Immature natural killer cell (primary cell): ENCODE results near the gene FAM184B. TPM values are rescaled to one million over a fixed set of nuclear protein-coding genes. Genes with fewer than 3 reads are reported as not detected.

Source experiments
- DNase-seq, 3 donors: peaks; one replicate each; pipeline ENCODE4 v3.0.0; 2022; ENCODE audit warnings: mixed read lengths in 1 of 3
- H3K27ac Mint-ChIP-seq, 6 donors: one replicate each; pipeline ENCODE4 v1.8.0; 2020; ENCODE audit warnings: mixed read lengths in 6 of 6, mild to moderate bottlenecking in 5 of 6, inconsistent platforms in 4 of 6, moderate library complexity in 3 of 6
- H3K27me3 Mint-ChIP-seq, 3 donors: one replicate each; pipeline ENCODE4 v1.8.0; 2020 to 2021; ENCODE audit warnings: low read depth in 3 of 3, mild to moderate bottlenecking in 3 of 3, mixed read lengths in 3 of 3, moderate library complexity in 3 of 3, inconsistent platforms in 1 of 3
- H3K36me3 Mint-ChIP-seq, 3 donors: one replicate each; pipeline ENCODE4 v1.8.0; 2020; ENCODE audit warnings: mixed read lengths in 3 of 3, inconsistent platforms in 2 of 3, mild to moderate bottlenecking in 2 of 3
- H3K4me1 Mint-ChIP-seq, 2 donors: one replicate each; pipeline ENCODE4 v1.8.0; 2020; ENCODE audit warnings: inconsistent platforms in 2 of 2, mild to moderate bottlenecking in 2 of 2, mixed read lengths in 2 of 2, moderate library complexity in 1 of 2
- H3K4me3 Mint-ChIP-seq, 5 donors: one replicate each; pipeline ENCODE4 v1.8.0; 2020; ENCODE audit warnings: mild to moderate bottlenecking in 5 of 5, mixed read lengths in 5 of 5, inconsistent platforms in 3 of 5, moderate library complexity in 3 of 5
- H3K9me3 Mint-ChIP-seq, 6 donors: one replicate each; pipeline ENCODE4 v1.8.0; 2020; ENCODE audit warnings: mild to moderate bottlenecking in 6 of 6, mixed read lengths in 6 of 6, inconsistent platforms in 4 of 6, moderate library complexity in 3 of 6
- polyA plus RNA-seq, 3 donors: library from polyadenylated mRNA; unstranded; fragments of 300-500 nt; fragmentation: Illumina TruSeq; gene quantifications; one replicate each; pipeline ENCODE4 v1.2.3, GENCODE V29; 2021

Gene FAM184B
- polyA plus RNA-seq, result not detected

DNA sequence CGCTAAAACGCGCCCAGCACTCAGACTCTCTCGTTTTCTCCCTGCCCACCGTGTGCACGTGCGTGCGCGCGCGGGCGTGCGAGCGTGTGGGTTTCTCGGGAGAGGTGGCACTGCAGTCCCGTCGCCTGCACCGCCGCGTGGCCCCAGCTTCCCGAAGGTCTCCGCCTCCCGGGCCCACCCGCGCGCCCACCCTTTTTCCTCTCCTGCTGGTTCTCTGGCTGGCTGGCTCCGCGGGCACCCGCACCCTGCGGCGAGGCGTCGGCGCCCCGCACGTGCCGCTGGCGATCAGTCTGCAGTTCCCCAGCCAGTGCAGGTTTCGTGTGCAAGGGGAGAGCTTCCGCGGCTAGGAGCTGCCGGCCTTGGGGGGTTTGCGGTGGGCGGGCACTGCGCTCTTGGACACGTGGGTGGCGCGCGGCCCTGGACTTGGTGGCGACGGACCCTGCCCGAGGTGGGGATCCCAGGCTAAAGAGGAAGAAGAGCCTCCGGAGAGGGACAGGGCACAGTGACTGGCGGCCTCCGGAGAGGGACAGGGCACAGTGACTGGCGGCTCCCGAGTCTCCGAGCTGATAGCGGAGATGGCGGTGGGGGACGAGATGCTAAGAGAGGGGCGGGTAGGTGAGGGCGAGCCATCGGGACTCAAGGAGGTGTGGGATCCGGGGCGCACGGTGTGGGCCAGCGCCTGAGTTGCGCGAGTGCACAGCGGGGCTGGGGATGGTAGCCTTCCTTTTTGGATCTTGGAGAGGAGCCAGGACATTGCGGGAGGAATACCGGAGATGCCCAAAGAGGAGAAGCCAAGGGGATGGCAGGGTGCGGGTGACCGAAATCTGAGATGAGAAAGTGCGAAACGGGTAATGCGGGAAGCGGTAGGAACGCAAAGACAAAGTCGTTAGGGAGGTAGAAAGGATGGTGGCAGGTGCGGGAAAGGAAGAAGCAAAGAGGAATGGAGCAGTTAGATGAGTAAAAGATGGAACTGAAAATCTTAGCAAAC is at the start of gene FAM184B:
Gene FAM184B, minus strand, starts transcription at position 322 of the 988 bp plus-strand sequence. CDS start 322 bp downstream, outside the sequence.
- H3K4me3 Mint-ChIP-seq, result peak within 1 kb of the TSS; percentile 9 to 48 (median 39)
- H3K27ac Mint-ChIP-seq, result no peak within 1 kb of the TSS
- peaks cover 7 to 21% (median 10%) of the 10 kb centered on the region in 3 donors for H3K27me3 Mint-ChIP-seq
- no peak for DNase-seq
- H3K9me3 Mint-ChIP-seq, result no peaks in the 10 kb centered on the region
- H3K36me3 Mint-ChIP-seq, result peaks cover 0 to 6% (median 0%) of the 10 kb centered on the region in 3 donors
- peaks cover 15 to 19% of the 10 kb centered on the region in 2 donors for H3K4me1 Mint-ChIP-seq

DNA sequence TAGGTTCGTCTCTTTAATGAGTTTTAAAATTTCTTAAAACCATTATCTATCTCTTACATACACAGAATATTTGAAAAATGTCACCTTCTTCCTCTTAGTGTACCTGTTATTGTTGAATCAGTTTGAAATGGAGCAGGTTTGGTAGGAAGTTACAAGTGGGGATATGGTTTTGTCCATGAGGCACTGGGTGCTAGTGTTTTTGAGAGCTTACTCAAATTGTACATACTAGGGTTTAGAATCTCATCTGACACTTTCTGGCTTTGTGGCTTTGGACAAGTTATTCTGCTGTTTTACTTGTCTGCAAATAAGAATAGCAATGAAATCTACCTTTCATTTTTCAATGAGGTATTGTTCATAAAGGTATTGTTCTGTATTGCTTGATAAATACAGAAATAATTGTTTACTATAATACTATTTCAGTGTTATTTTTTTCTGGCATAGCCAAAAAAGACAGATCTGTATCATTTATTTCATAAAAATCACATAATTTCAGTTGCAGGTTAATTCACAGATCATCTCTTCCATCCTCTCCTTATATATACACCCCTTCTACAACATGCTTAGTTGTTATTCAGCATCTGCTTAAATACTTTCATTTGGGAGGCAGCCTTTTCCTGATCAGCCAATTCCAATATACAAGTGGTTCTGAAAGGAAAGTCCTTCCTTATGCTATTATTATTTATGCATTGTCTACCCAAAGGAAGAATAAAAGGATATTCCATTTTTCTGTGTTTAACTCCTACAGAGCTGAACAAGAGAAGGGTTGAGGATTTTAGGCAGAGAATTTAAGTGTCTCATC is 42.6 kb upstream of the FAM184B start:
- H3K27ac Mint-ChIP-seq, result peak overlapping the region in 1 of 6 donors; percentile 41
- H3K4me3 Mint-ChIP-seq, result no peak overlapping the region
- H3K4me1 Mint-ChIP-seq, result peaks cover 11 to 25% of the 10 kb centered on the region in 2 donors
- DNase-seq, result no peak
- H3K9me3 Mint-ChIP-seq, result no peaks in the 10 kb centered on the region
- H3K27me3 Mint-ChIP-seq, result no peaks in the 10 kb centered on the region
- peaks cover 0 to 5% (median 0%) of the 10 kb centered on the region in 3 donors for H3K36me3 Mint-ChIP-seq

GRCh38 chr4:17817027-17817426 is 35.6 kb upstream of the FAM184B start:
- no peak overlapping the region for H3K27ac Mint-ChIP-seq
- peak overlapping the region in 1 of 5 donors; percentile 55 for H3K4me3 Mint-ChIP-seq
- peaks cover 16 to 26% of the 10 kb centered on the region in 2 donors for H3K4me1 Mint-ChIP-seq
- no peaks in the 10 kb centered on the region for H3K27me3 Mint-ChIP-seq
- peak; percentile 26 to 45 (median 29) for DNase-seq
- no peaks in the 10 kb centered on the region for H3K36me3 Mint-ChIP-seq
- no peaks in the 10 kb centered on the region for H3K9me3 Mint-ChIP-seq

DNA sequence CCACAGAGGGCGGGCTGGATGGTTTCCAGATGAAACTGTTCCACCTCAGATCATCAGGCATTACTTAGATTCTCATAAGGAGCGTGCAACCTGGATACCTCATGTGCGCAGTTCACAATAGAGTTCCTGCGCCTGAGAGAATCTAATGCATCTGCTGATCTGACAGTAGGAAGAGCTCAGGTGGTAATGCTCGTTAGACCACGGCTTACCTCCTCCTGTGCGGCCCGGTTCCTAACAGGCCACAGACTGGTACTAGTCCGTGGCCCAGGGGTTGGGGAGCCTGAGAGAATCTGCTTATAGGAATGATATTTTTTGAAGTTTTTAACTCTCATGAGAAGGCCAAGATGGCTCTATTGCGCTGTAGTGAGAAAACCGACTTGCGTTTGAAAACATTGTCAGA is 34.7 kb upstream of the FAM184B start:
- no peak for DNase-seq
- H3K4me3 Mint-ChIP-seq, result no peak overlapping the region
- no peaks in the 10 kb centered on the region for H3K27me3 Mint-ChIP-seq
- H3K9me3 Mint-ChIP-seq, result no peaks in the 10 kb centered on the region
- H3K4me1 Mint-ChIP-seq, result peaks cover 19 to 27% of the 10 kb centered on the region in 2 donors
- H3K36me3 Mint-ChIP-seq, result no peaks in the 10 kb centered on the region
- peak overlapping the region in 1 of 6 donors; percentile 46 for H3K27ac Mint-ChIP-seq

DNA sequence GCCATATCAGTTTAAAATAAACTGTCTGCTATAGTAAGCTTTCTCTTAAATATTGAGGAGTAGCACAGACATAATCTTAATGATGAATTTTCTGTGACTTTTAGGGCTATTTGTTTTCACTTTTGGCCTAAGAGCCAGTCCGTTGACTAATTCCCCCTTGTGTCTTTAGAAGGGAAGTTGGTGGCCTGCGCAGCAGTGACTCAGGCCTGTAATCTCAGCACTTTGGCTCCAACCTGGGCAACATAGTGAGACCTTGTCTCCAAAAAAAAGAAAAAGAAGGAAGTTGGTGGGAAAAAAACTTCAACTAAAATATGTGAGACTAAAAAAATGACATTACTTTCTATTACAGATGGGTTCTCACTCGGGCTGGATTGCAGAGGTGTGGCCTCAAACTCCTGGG is 32.7 kb upstream of the FAM184B start:
- Mint-ChIP-seq H3K27me3 (peaks cover 4 to 6% (median 4%) of the 10 kb centered on the region in 3 donors), H3K9me3 (no peaks in the 10 kb centered on the region), H3K36me3 (no peaks in the 10 kb centered on the region), H3K27ac (peak overlapping the region in 1 of 6 donors; percentile 39), H3K4me3 (no peak overlapping the region), H3K4me1 (peaks cover 31 to 41% of the 10 kb centered on the region in 2 donors)
- DNase-seq, result no peak

DNA sequence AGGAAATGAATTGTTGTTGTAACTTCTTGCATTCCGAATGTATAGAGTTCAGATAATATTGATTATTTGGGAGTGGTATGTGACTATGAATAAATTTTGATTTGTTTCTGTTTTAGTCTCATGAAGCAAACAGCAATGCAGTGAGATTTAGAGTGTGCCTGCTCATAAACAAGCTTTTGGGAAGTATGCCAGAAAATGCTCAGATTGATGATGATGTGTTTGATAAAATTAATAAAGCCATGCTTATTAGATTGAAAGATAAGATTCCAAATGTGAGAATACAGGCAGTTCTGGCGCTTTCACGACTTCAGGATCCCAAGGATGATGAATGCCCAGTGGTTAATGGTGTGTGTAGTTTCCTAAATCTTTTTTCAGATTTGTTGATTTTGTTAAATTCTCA is 31.4 kb upstream of the FAM184B start:
- peaks cover 4 to 6% (median 4%) of the 10 kb centered on the region in 3 donors for H3K27me3 Mint-ChIP-seq
- no peaks in the 10 kb centered on the region for H3K36me3 Mint-ChIP-seq
- no peak overlapping the region for H3K27ac Mint-ChIP-seq
- no peak overlapping the region for H3K4me3 Mint-ChIP-seq
- H3K4me1 Mint-ChIP-seq, result peaks cover 42 to 54% of the 10 kb centered on the region in 2 donors
- no peaks in the 10 kb centered on the region for H3K9me3 Mint-ChIP-seq
- no peak for DNase-seq

GRCh38 chr4:17812125-17812524 is 30.7 kb upstream of the FAM184B start:
- DNase-seq, result no peak
- Mint-ChIP-seq H3K4me1 (peaks cover 45 to 54% of the 10 kb centered on the region in 2 donors), H3K27me3 (peaks cover 4 to 6% (median 4%) of the 10 kb centered on the region in 3 donors), H3K9me3 (no peaks in the 10 kb centered on the region), H3K36me3 (no peaks in the 10 kb centered on the region), H3K27ac (peak overlapping the region in 1 of 6 donors; percentile 13), H3K4me3 (peak overlapping the region in 4 of 5 donors; percentile 22 to 90 (median 34))

GRCh38 chr4:17811078-17811603 is 29.7 kb upstream of the FAM184B start:
- no peak for DNase-seq
- Mint-ChIP-seq H3K27ac (peak overlapping the region; percentile 76 to 99 (median 99)), H3K4me1 (peaks cover 52 to 62% of the 10 kb centered on the region in 2 donors)

GRCh38 chr4:17810260-17811077 is 29.0 kb upstream of the FAM184B start, which contains the start of the genes DCAF16 and NCAPG:
Gene DCAF16 (minus strand): TSS chr4:17810757. CDS start chr4:17804141, 6,616 bp downstream.
Gene NCAPG (plus strand): TSS chr4:17810979. CDS start chr4:17811078, 99 bp downstream.
- Mint-ChIP-seq H3K27ac (peak within 1 kb of the TSS; percentile 97 to 99 (median 99)), H3K4me1 (peaks cover 57 to 69% of the 10 kb centered on the region in 2 donors), H3K27me3 (peaks cover 4 to 6% (median 4%) of the 10 kb centered on the region in 3 donors), H3K4me3 (peak within 1 kb of the TSS; percentile 90 to 99 (median 96)), H3K36me3 (no peaks in the 10 kb centered on the region), H3K9me3 (no peaks in the 10 kb centered on the region)
- peak; percentile 99 for DNase-seq

More at GRCh38 chr4:17811078-17811603, 29.7 kb upstream of the FAM184B start:
- Mint-ChIP-seq H3K27me3 (peaks cover 4 to 6% (median 4%) of the 10 kb centered on the region in 3 donors), H3K4me3 (peak overlapping the region; percentile 90 to 99 (median 96)), H3K9me3 (no peaks in the 10 kb centered on the region), H3K36me3 (no peaks in the 10 kb centered on the region)

- H3K4me1 Mint-ChIP-seq, result peaks cover 59 to 75% of the 10 kb centered on the region in 2 donors
- no peaks in the 10 kb centered on the region for H3K9me3 Mint-ChIP-seq
- H3K27me3 Mint-ChIP-seq, result peaks cover 4 to 6% (median 4%) of the 10 kb centered on the region in 3 donors
- peak overlapping the region; percentile 90 to 99 (median 96) for H3K4me3 Mint-ChIP-seq
- peaks cover 0 to under 1% (median 0%) of the 10 kb centered on the region in 3 donors for H3K36me3 Mint-ChIP-seq
- peak in 1 of 3 donors; percentile 11 for DNase-seq
- peak overlapping the region; percentile 97 to 99 (median 99) for H3K27ac Mint-ChIP-seq
These were observed 28.2 kb upstream of the FAM184B start for GRCh38 chr4:17809667-17810066.

- Mint-ChIP-seq H3K36me3 (peaks cover 3 to 20% (median 8%) of the 10 kb centered on the region in 3 donors), H3K9me3 (no peaks in the 10 kb centered on the region), H3K4me3 (peak overlapping the region in 3 of 5 donors; percentile 6 to 72 (median 55)), H3K4me1 (peaks cover 59 to 81% of the 10 kb centered on the region in 2 donors), H3K27ac (peak overlapping the region in 3 of 6 donors; percentile 26 to 99 (median 78)), H3K27me3 (peaks cover 4 to 6% (median 4%) of the 10 kb centered on the region in 3 donors)
- DNase-seq, result no peak
These were observed 26.0 kb upstream of the FAM184B start for GRCh38 chr4:17807446-17807845.

DNA sequence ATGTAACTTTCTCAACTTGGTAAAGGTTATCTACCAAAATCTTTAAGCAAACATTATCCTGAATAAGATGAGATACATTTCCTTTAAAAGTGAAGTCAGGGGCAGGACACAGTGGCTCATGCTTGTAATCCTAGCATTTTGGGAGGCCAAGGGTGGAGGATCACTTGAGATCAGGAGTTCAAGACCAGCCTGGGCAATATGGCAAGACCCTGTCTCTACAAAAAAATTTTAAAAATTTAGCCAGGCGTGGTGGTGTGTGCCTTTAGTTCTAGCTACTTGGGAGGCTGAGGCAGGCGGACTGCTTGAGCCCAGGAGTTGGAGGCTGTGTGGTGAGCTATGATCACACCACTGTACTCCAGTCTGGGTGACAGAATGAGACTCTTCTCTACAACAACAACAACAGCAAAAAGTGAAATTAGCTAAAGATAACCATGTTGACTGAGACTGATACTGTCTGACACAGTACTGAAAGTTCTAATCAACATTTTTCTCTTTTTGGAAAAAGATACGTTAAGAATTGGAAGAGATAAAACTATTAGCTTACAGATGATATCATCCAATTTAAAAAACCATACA is 24.2 kb upstream of the FAM184B start:
- Mint-ChIP-seq H3K4me1 (peaks cover 48 to 68% of the 10 kb centered on the region in 2 donors), H3K9me3 (no peaks in the 10 kb centered on the region), H3K27me3 (peaks cover 3 to 4% (median 3%) of the 10 kb centered on the region in 3 donors), H3K36me3 (peaks cover 8 to 26% (median 8%) of the 10 kb centered on the region in 3 donors), H3K4me3 (no peak overlapping the region), H3K27ac (peak overlapping the region in 1 of 6 donors; percentile 34)
- no peak for DNase-seq
